Measurements from ENCODE around the gene TMEM207.

The TMEM207 gene

DNA sequence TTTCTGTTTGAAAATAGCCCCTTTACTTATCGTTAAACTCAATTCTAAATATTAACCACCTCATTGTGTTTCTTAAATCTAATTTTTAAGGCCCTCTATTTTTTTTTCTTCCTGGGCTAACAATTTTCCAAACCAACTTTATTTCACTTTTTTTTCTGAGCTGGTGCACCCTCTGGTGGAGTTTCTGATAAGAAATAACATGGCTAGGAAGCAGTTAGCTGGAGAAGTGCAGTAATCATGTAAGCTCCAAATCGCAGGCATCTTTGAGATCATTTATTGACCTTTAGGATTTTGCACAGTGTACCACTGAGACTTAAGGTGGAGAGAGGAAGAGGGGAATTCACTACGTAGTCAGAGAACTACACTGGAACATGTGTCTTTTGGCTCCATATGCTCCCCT, 6.4 kb downstream of the TMEM207 start:
- DNase-seq: no peak

DNA sequence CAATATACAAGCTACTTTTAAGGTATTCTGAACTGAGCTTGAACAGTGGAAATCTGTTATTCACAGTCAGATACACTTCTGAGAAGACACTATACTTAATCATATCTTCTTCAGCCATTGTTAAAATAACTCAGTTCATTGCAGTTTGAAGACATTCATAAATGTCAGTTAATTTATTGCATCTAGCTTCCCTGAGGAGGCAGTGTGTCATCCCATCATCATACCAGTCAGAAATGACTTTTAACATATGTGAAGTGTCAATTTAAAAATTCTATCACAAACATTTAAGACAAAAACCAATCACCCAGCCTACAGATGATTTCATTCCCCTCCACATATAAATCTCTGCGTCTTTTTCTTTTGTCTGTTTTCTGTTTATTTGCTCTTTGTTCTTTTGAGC, 7.5 kb downstream of the TMEM207 start:
- DNase-seq: no peak

DNA sequence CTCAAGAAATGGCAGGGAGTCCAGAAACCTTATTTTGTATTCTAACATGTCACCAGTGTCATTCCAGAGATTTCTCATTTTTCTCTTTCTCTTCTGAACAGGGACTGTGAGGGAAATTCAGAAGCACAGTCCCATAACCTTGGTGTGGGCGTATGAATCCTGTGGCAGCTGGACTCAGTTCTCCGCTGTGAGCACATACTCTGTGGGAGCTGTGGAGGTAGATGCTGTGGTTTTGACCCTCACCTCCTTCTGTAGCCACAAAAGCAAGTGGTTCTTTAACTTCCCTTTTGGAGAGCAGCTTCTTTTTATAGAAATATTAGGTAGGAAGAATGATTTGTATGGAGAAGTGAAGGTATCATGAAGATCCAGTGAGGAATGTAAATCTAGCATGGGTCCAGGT, 13.4 kb downstream of the TMEM207 start:
- no peak for DNase-seq

DNA sequence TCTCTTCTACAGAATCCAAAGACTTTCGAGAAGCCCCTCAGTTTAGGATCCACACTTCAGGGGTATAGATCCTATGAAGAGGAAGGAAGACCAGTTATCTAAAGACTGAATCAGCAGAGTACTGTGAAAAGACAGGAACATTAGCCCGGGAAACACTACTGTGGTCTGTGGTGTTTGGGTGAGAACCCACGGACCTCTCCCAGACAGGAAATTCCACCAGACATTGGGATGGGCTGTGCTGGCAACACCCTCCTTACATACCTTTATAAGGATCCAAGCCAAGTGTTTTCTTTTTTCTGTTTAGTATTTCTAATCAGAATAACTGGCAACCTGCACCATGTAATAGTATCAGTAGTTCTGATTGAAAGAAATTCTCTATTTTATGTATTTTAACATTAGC, 14.1 kb downstream of the TMEM207 start:
- DNase-seq: no peak

DNA sequence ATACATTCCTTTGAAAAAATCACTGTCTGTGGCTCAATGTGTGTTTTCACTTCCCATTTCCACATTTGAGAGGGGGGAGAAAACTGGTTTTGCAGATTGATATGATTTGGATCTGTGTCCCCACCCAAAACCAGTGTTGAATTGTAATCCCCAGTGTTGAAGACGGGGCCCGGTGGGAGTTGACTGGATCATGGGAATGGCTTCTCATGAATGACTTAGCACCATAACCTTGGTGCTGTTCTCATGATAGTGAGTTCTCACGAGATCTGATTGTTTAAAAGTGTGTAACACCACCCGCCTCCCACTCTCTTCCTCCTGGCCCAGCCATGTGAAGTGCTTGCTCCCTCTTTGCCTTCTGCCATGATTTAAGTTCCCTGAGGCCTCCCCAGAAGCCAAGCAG, 16.1 kb downstream of the TMEM207 start:
- DNase-seq: no peak

DNA sequence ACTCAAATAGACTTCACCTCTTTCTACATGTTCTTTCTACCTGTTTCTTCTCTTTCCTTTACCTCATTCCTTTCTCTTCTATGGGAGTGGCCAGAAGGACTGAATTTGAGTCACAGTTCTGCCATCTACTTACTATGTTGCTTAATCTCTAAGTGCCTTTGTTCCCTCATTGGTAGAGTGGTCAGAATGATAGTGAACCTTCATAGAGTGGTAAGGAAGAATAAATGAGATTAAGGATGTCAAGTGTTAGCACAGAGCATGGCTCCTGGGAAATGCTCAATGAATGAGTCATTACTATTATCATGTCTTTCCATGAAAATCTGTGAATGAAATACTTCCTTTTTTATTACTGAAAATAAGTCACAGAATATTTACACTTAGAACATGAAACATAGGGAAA, 17.5 kb downstream of the TMEM207 start:
- no peak for DNase-seq

DNA sequence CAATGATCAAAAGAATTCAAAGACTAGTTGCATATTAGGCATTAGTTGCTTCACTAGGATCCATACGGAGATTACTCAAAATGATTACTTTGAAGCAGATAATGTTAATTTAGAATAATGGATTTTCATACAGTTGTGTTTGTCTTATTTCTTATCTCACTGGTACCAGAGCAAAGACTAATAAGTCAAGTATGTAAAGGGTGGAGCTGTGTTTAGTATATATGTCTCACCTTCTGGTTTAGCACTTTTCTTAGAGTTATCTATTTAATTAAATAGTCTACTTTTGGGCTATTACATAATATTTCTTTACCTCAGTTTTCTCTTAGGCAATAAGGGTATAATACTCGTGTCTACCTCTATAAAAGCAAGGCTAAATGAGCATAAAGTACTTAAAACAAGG, 18.8 kb downstream of the TMEM207 start:
- no peak for DNase-seq

DNA sequence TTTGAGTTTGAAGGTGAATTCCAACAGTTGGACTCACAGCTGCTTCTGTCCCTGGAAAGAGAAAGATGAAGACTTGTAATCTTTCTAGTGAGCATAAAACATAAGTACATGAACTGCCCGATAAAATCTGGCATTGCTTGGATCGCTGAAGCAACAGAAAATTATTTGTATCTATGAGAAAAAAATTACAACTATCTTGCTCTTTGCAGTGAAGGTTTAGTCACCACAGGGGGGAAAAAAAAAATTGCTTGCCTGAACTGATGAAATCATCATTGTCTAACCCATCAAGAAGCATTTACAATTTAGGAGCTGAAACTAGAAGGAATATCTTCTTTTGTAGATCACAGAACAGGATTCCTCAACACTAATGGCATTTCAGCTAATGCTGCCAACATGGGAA, 20.0 kb downstream of the TMEM207 start:
- no peak for DNase-seq

DNA sequence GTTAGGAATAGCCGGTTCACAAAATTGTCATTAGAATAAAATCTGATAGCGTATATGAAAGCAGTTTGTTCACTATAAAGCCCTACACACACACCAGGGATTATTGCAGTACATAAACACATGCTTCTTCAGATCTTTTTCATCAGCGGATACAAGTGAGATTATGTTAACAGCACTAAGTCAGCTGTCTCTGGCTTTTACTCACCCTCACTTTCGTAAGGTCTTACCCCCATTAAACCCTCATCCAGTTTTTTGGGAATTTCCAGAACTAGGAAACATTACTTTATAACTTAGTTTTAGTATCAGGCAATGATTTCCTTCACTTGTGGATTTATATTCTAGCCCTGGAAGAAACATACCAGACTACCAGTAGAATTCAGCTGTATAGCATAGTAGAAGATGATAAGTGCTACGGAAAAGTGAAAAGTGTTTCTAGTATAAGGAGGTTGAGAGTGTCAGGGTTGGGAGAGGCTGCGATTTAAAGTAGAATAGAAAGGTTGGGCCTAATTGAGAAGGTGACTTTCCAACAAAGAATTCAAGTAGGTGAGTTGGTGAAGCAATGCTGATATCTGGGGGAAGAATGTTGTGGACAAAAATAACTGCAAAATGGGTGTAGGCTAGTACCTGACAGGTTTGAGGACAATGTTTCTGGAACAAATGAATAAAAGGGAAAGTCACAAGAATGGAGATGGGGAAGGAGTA, 22.7 kb downstream of the TMEM207 start:
- no peak for DNase-seq

DNA sequence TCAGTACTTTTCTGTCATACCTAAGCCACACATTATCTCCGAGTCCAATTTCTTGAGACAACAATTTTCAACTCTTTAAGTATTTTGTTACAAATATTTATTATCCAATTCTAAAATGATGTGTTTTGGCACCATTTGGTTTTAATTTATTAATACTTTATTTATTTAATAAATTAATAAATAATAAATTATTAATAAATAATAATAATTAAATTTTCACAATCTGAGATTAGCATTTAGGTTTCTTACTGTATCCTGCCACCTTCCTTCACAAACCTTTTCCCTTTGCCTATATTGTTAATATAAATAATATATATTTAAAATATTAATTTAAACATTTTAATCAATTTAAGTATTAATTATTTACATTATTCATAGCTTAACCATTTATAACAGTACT, 23.9 kb downstream of the TMEM207 start:
- no peak for DNase-seq

DNA sequence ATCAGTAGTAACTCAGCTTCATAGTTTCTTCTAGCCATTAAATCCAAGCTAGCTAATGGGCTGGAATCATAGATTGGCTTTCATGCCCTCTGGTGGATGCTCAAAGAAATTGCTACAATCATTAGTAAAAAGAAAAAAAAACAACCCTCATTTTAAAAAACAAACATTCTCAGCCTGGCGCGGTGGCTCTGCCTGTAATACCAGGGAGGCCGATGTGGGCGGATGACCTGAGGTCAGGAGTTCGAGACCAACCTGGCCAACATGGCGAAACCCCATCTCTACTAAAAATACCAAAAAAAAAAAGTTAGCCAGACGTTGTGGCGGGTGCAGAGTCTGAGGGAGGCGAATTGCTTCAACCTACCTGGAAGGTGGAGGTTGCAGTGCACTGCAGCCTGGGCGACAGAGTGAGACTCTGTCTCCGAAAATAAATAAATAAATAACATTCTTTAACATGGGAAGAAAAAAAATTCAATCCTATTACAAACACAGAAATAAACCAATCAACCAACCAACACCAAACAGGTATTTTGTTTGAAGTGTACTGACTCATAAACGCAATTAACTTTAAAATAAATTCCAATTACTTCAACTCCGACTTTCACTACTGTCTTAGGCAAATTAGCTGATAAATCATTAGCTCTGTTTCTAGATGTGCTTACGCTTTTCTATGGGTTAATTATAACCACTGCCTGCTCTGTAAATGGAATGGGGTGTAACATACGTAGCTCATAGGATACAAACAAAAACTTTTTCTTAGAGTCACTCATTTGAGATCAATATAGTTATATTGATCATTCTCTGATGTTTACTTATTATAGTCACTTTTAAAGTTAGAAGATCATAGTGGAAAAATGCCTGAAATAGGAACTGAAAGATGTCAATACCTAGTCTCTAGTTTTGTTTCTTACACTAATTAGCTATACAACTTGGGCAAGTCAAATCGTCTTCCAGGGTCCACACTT, 24.9 kb downstream of the TMEM207 start:
- DNase-seq: peak; percentile 58

DNA sequence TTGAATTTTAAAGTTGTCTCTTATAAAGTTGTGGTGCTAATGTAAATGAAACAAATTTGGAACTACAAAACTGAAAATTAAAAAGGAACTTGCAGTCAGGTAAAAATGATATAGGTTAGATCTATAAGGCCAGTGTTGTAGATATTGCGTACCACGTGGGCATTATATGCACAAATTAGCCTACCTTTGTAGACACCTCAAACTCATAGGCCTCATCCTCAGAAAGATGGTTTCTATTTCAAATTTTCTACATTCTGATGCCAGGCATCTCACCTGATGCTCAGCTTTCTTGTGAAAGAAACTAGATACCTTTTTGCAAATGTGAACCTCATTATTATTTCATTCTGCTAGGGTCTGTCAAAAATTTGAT, 25.6 kb downstream of the TMEM207 start:
- no peak for DNase-seq

DNA sequence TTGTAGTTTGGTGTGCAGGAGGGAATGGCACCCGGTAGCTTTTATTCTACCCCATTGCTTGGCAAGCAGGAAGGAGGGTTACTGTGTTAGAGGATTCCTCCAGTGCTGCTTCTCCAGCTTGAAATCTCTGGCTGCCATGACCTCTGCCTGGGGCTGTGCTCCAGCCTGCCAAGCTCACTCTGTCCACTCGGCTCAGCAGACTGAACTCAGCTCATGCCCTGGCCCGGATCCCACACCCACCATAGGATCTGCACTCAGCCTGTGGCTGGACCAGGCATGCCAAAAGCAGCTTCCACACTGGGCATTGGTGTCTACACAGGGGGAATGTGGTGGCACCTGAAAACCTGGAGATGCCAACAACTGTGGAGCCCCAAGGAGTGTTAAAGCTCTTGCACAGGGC, 35.4 kb downstream of the TMEM207 start:
- DNase-seq: no peak

DNA sequence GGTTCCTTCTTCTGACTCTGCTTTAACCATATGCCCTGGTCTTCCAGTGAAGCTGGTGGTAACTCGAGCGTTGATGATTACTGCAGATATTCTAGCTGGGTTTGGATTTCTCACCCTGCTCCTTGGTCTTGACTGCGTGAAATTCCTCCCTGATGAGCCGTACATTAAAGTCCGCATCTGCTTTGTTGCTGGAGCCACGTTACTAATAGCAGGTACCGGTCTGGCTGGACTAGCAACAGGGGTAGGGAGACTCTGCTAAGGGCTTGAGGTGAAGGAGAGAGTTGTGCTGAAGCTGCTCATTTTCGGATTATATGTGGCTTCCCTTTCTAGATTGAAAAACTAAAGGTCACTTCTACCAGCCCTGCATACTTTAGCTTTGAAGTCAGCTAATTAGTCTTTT, 45.0 kb downstream of the TMEM207 start:
- DNase-seq: no peak

DNA sequence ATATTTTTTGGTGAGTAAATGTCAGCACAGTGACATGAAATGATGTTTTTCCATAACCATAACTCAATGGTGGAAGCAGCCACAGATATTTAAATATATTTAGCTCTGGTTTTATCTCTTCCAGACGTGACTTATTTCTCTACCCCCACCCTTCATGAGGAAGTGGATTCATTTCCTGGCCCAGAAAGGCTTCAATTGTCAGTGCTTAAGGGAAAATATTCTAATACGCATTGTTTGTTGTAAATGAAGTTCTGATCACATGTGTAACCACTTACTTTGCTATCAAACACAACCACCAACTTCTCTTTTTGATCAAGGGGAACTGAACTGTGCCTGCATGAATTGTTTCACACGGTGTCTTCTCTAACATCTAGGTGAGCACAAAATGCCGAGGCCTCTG, 47.7 kb downstream of the TMEM207 start:
- DNase-seq: no peak

DNA sequence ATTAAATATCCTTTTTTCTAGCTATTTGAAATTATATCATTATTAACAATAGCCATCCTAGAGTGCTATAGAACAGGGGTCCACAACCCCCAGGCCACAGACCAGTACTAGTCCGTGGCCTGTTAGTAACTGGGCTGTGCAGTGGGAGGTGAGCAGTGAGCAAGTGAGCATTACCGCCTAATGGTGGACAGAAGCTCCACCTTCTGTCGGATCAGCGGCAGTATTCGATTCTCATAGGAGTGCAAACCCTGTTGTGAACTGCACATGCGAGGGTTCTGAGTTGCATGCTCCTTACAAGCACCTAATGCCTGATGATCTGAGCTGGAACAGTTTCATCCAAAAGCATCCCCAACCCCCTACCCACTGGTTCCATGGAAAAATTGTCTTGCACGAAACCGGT, 50.0 kb downstream of the TMEM207 start:
- DNase-seq: no peak

DNA sequence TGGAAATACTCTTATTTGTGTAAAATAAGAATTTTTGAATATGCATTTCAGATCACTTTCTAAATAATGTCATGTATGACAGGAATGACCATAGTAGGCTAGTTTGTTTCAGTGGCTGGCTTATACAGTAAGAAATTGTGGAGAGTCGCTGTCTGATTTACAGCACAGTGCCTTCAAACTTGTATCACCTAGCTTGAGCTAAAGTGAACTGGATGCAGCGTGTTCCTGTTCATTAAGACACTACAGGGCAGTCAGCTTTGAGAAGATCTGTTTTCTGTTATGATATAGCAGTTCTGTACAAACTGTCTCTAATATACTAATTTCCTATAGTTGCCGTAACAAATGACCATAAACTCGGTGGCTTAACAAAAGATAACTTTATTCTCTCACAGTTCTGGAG, 51.8 kb downstream of the TMEM207 start:
- DNase-seq: no peak

DNA sequence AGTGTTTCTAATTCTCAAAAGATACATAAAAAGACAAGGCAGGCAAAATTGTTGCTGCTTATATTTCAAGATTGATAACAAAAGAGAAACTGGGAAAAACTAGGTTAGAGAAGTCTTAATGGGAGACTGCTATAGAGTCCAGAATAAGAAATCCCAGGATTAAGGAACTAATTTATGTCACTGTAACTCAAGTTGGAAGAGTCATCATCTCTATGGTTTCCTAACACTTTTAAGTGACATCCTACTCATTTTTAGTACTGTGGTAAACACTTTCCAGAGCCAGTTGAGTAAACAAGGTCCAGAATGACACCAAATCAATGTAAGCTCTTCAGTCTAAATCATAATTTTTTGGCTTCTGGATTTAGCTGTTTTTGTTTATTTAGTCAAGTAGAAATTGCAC, 53.7 kb downstream of the TMEM207 start:
- no peak for DNase-seq

DNA sequence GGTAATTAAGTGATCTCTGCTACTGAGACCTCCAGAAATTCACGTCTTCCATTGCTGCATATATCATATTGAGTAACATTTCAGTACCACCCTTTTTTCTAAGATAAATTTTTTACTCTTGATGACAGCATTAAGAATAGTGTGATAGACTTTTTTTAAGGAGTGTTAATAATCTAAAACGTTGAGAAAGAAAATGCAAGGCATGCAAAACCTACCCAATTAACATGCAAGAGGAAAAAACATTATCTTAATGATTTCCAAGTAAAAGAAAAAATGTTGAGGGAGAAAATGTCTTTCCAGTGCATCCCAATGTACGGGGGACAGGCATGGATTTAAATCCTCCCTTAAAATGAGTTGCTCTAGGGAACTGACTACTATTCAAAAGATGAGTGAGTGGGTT, 61.0 kb downstream of the TMEM207 start:
- DNase-seq: no peak

DNA sequence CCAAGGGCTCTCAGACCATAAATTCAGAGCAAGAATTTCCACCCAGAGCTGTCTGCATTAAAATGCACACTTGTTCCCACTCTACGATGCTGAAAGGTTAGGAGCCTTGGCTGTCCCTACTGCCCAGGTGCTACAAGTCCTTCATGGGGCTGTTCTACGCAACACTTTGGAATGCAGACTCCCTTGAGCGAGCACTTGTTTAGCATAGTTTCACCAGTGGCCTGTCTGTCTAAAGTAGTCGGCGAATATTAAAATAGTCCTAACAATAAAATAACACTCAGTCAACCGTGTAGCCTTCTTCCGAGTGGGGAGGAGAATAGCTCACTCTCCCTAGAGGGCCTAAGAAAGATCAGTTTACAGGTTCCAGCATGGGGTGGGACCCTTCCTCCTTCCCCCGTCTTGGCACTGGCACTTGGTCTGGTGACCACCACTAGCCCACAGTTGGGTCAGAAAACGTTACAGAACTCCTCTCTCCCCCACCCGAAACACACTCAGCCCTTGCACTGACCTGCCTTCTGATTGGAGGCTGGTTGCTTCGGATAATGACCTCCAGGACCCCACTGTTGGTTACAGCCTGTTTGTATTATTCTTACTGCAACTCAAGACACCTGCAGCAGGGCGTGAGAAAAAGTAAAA, 62.0 kb downstream of the TMEM207 start, which contains the start of gene CLDN16:
CLDN16 (plus strand) TSS at position 586 of the 636 bp plus-strand sequence. CDS start 167 bp downstream, outside the sequence.
- no peak for DNase-seq

DNA sequence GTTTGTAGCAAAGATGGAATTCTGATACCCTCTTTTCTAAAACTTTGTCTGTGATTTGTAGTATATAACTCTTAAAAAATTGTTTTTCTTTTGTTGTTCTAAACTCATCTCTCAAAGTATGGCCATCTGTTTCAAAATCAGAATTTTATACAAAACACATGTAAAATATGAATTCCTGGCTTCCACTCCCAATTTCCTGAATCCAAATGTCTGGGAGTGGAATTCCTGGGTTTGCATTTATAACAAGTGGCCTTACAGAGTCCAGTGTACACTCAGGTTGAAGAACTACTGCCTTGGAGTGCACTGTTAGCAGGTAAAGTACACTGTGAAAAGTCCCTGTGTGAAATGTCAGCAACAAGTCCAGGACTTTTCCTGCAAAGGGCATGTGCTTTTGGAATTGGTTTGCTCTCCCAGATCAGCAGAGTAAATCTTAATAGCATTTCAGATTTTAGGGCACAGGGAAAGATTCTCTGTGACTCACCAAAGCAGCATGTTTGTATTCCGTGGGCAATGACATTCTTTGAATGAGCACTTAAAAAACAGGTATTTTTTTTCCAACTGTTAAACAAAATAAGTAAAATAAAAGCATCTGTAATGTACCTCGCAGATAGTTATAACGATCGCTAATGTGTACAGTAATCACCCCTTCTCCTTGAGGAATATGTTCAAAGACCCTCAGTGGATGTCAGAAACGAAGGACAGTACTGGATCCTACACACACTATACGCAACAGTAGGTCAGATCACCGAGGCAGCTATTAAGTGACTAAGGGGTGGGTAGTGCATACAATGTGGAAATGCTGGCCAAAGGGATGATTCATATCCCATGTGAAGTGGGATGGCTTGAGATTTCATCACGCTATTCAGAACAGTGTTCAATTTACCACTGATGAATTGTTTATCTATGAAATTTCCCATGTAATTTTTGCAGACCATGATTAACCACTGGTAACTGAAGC, 63.7 kb downstream of the TMEM207 start:
- no peak for DNase-seq

DNA sequence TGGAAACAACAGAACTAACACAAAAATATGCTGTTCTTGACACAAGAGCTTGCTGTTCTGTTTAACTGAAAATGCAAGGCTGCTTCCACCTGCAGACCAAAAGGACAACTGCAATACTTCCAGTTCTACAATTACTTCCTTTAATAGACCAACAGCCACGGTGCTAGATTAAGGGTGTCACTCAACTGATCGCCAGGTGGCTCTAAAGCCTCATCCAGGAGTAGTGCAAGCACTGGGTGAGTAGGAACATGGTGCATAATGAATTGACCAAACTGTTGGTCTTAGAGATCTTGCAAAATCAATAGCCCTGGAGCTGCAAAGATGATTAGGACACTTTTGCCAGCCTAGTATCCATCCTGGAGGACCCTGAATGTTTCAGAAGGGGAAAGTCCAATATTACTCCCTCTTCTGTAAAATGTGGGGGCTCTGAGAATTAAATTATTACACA, 65.4 kb downstream of the TMEM207 start:
- no peak for DNase-seq

DNA sequence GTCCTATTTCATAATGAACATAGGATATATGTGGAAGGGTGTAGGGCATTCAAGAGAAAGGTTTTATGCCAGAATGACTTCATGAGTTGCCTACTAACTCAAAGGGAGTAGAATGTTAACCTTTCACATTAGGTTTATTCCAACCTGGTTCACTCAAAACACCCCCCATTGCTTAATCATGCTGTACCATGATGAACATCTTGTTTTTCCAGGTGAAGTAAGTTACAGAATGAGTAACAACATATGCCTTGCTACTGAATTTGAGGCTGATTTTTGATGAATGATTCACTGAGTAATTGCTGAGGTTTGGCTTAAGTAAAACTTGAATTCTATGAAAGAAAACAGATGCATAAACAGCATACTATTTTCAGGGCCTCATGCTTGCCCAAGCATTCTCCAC, 67.6 kb downstream of the TMEM207 start:
- no peak for DNase-seq
